A673 (cell line): ENCODE data around the gene GALNT7. TPM values are rescaled to one million over a fixed set of nuclear protein-coding genes. Genes with fewer than 3 reads are reported as not detected.

ENCODE experiments used
- BruUV-seq: library from RNA; stranded (reverse); fragments of 400-500 nt; replicated peaks from 2 replicates; lab custom pipeline; 2021; lab: Mats Ljungman, UMichigan
- CTCF ChIA-PET: fragments of 300-600 bp; sonication (Branson Sonifier 250); formaldehyde crosslinking; loops from one replicate; lab custom pipeline; 2022; ENCODE audit warnings: antibody characterized with exemption; lab: Charles Lee
- POLR2A ChIA-PET: fragments of 300-600 bp; sonication (Branson Sonifier 250); formaldehyde crosslinking; loops from one replicate; lab custom pipeline; 2022; ENCODE audit warnings: antibody characterized with exemption; ENCODE audit not compliant: low non-redundant PET; lab: Charles Lee
- DNase-seq: peaks from one replicate; pipeline ENCODE4 v3.0.0-alpha.2; 2015; ENCODE audit warnings: low spot score
- H3K27ac ChIP-seq: fragments of 200-600 bp; sonication (generic); 2 replicates; pipeline ENCODE4 v1.5.1; 2016; ENCODE audit warnings: mixed run types, low read depth, mild to moderate bottlenecking, mixed read lengths, antibody characterized with exemption, low read length; ENCODE audit not compliant: poor library complexity, severe bottlenecking
- H3K27me3 ChIP-seq: fragments of 200-600 bp; sonication (generic); replicated peaks from 2 replicates; pipeline ENCODE4 v1.6.1; 2017; ENCODE audit warnings: mixed run types, low read depth, mild to moderate bottlenecking, mixed read lengths, antibody characterized with exemption, low read length; ENCODE audit not compliant: insufficient read depth, poor library complexity
- H3K36me3 ChIP-seq: fragments of 200-600 bp; sonication (generic); 2 replicates; pipeline ENCODE4 v1.6.1; 2016; ENCODE audit warnings: mixed run types, mild to moderate bottlenecking, mixed read lengths, antibody characterized with exemption, low read length; ENCODE audit not compliant: insufficient read depth, poor library complexity, severe bottlenecking
- H3K4me1 ChIP-seq: fragments of 200-600 bp; sonication (generic); 2 replicates; pipeline ENCODE4 v1.6.1; 2017; ENCODE audit warnings: mixed run types, mild to moderate bottlenecking, mixed read lengths, antibody characterized with exemption, low read length; ENCODE audit not compliant: insufficient read depth, poor library complexity, severe bottlenecking
- H3K4me3 ChIP-seq: fragments of 200-600 bp; sonication (generic); 2 replicates; pipeline ENCODE4 v1.5.1; 2016; ENCODE audit warnings: low read depth, mixed run types, mild to moderate bottlenecking, mixed read lengths, low read length; ENCODE audit not compliant: poor library complexity, severe bottlenecking
- H3K9me3 ChIP-seq: fragments of 200-600 bp; sonication (generic); 2 replicates; pipeline ENCODE4 v1.6.1; 2016; ENCODE audit warnings: mixed run types, low read depth, mild to moderate bottlenecking, mixed read lengths, antibody characterized with exemption, low read length; ENCODE audit not compliant: poor library complexity, severe bottlenecking
- CTCF ChIP-seq: fragments of 300-800, 200-600 bp; sonication (generic); conservative IDR thresholded peaks from 2 replicates; pipeline ENCODE4 v1.5.1; 2017; ENCODE audit warnings: low read depth, mild to moderate bottlenecking, antibody characterized with exemption, low read length, moderate library complexity, mixed read lengths
- EZH2 ChIP-seq: fragments of 200-600 bp; sonication (generic); IDR thresholded peaks from 2 replicates; pipeline ENCODE4 v1.6.1; 2017; ENCODE audit warnings: borderline replicate concordance, low read depth, mild to moderate bottlenecking, mixed read lengths, antibody characterized with exemption, low read length; ENCODE audit not compliant: poor library complexity, severe bottlenecking
- intact Hi-C: fragments of 100-400 bp; cut with micrococcal nuclease; formaldehyde crosslinking; loops from one replicate; pipeline ENCODE4 v1.10.0; 2022; ENCODE audit not compliant: unreplicated experiment
- total RNA-seq: library from RNA; stranded (reverse); gene quantifications from 2 replicates; pipeline ENCODE4 v1.2.3, GENCODE V29; 2021

Gene GALNT7
- total RNA-seq, 1 experiment from 2014 or later: 89.7 TPM

GRCh38 chr4:173152104-173152503 is 16.5 kb upstream of the GALNT7 start:
- Histone ChIP-seq H3K9me3 (no peaks in the 10 kb centered on the region), H3K4me3 (no peak overlapping the region), H3K27ac (no peak overlapping the region), H3K4me1 (peaks cover 24% of the 10 kb centered on the region), H3K36me3 (no peaks in the 10 kb centered on the region), H3K27me3 (no peaks in the 10 kb centered on the region)
- POLR2A ChIA-PET: no interaction called here
- TF ChIP-seq EZH2 (no peak), CTCF (no peak)
- no peak for DNase-seq
- intact Hi-C loops: no loop called here
- CTCF ChIA-PET: no interaction called here
- no TSS peak for BruUV-seq

GRCh38 chr4:173153445-173153844 is 15.2 kb upstream of the GALNT7 start:
- ChIA-PET CTCF (no interaction called here), POLR2A (no interaction called here)
- no peak for DNase-seq
- Histone ChIP-seq H3K36me3 (no peaks in the 10 kb centered on the region), H3K4me1 (peaks cover 18% of the 10 kb centered on the region), H3K4me3 (no peak overlapping the region), H3K9me3 (no peaks in the 10 kb centered on the region), H3K27ac (no peak overlapping the region), H3K27me3 (no peaks in the 10 kb centered on the region)
- intact Hi-C loops: no loop called here
- no peak for TF ChIP-seq CTCF
- no peak for TF ChIP-seq EZH2
- BruUV-seq: no TSS peak

DNA sequence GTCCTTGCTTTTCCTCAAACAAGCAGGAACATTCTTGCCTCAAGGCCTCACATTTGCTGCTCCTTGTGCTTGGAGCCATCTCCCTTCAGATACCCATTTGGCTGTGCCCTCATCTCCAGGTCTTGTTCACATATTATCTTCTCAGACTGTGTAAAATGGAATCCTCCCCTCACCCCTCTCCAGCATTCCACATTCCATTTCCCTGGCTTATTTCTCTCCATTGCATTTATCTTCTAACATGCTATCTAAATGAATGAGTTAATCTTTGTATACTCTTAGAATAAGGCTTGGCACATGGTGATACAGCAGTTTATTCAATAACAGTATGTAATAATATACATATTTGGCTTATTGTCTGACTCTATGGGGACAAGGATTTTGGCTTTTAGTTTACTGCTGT is 8.8 kb upstream of the GALNT7 start:
- POLR2A ChIA-PET: no interaction called here

More for the DNA sequence above, 8.8 kb upstream of the GALNT7 start:
- DNase-seq: no peak
- no peak for TF ChIP-seq CTCF
- TF ChIP-seq EZH2: no peak
- Histone ChIP-seq H3K36me3 (peaks cover 3% of the 10 kb centered on the region), H3K4me1 (no peaks in the 10 kb centered on the region), H3K9me3 (no peaks in the 10 kb centered on the region), H3K27ac (no peak overlapping the region), H3K4me3 (no peak overlapping the region), H3K27me3 (no peaks in the 10 kb centered on the region)
- no TSS peak for BruUV-seq
- CTCF ChIA-PET: no interaction called here
- intact Hi-C loops: no loop called here
